ENCODE measurements around the gene RTL9. TPM values are rescaled to one million over a fixed set of nuclear protein-coding genes. Genes with fewer than 3 reads are reported as not detected.
A peak's percentile ranks its signal among the peaks of the same experiment; 100 is the strongest.

The RTL9 gene
- total RNA-seq, 2 donors from 2014 or later, result not detected

GRCh38 chrX:110406822-110407221 lies 48.2 kb downstream of the RTL9 start:
- Histone ChIP-seq H3K9me3 (no peaks in the 10 kb centered on the region), H3K27ac (no peak overlapping the region), H3K4me3 (no peak overlapping the region), H3K4me1 (no peaks in the 10 kb centered on the region), H3K27me3 (no peaks in the 10 kb centered on the region), H3K36me3 (replicated peaks in 1 of 2; ENCODE audit: insufficient read depth in 1 of 2, low read depth in 2 of 2) (no peaks in the 10 kb centered on the region)
- intact Hi-C loops (cut with DNase I), result loop anchor here (5.0 kb wide), 1 partner anchor 250 kb away; no protein-coding TSS in a partner anchor
- DNase-seq (no peak), ATAC-seq (no peak)
- 20 to 31% methylated on average over 4 of the region's 4 CpGs for WGBS, 2 donors
- no peak for TF ChIP-seq POLR2A (IDR thresholded peaks at IDR 0.05)
- TF ChIP-seq, protein P1, sequence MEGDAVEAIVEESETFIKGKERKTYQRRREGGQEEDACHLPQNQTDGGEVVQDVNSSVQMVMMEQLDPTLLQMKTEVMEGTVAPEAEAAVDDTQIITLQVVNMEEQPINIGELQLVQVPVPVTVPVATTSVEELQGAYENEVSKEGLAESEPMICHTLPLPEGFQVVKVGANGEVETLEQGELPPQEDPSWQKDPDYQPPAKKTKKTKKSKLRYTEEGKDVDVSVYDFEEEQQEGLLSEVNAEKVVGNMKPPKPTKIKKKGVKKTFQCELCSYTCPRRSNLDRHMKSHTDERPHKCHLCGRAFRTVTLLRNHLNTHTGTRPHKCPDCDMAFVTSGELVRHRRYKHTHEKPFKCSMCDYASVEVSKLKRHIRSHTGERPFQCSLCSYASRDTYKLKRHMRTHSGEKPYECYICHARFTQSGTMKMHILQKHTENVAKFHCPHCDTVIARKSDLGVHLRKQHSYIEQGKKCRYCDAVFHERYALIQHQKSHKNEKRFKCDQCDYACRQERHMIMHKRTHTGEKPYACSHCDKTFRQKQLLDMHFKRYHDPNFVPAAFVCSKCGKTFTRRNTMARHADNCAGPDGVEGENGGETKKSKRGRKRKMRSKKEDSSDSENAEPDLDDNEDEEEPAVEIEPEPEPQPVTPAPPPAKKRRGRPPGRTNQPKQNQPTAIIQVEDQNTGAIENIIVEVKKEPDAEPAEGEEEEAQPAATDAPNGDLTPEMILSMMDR (IDR thresholded peaks at IDR 0.05), result no peak

DNA sequence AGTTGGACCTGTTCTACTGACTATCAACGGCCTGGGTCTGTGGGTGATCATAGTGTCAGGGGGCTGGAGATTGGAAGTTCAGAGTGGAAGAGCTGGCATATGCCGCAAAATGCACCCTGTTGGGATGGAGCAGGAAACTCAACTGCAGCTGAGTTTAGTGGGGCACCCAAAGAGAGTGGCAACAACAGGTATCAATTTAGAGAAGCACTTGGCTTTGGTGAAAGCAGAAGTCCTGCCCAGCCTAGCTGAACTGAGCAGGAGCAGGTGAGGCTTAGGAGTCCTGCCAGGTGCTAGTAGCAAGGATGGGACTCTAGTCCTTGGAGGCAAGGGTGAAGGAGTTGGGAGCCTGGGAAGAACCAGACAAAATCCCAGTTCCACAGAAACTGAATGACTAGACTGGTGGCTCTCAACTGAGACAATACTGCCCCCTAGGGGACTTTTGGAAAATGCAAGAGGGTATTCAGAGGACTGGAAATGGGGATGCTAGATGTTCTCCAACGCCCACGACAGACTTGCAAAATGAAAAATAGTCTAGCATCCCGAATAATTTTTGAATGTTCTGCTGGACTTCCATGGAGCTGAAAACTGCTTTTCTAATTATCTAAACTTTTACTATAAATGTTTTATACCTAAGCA lies 49.4 kb downstream of the RTL9 start:
- H3K27me3 ChIP-seq, result no peaks in the 10 kb centered on the region
- intact Hi-C loops (cut with DNase I), result loop anchor here (5.0 kb wide), 1 partner anchor 251 kb away; no protein-coding TSS in a partner anchor
- peak; percentile 40 to 68 (median 62) for DNase-seq
- H3K4me3 ChIP-seq, result no peak overlapping the region
- no peak overlapping the region for H3K27ac ChIP-seq
- no peaks in the 10 kb centered on the region for H3K4me1 ChIP-seq
- TF ChIP-seq, protein P1 (IDR thresholded peaks at IDR 0.05), result peak; percentile 48 to 83 (median 64)
- TF ChIP-seq POLR2A (IDR thresholded peaks at IDR 0.05), result no peak
- H3K9me3 ChIP-seq, result no peaks in the 10 kb centered on the region
- peak; percentile 77 for ATAC-seq
- 30 to 34% methylated on average over 5 of the region's 5 CpGs for WGBS, 2 donors
- no peaks in the 10 kb centered on the region for H3K36me3 ChIP-seq (replicated peaks in 1 of 2; ENCODE audit: insufficient read depth in 1 of 2, low read depth in 2 of 2)

Small RNAs within 50 kb of the gene (small RNA-seq; reads per million reads assigned to genes)
- gene GNG5P2, result not detected

Other genes with a start within 250 kb of the RTL9 start
- 1 to 10 TPM; 1.6 to 6.5 TPM for gene AMMECR1, start 40.8 kb upstream of the RTL9 start, total RNA-seq